ENCODE measurements around the gene ADIG.

ADIG gene

GRCh38 chr20:38543014-38543906 lies 37.7 kb upstream of the ADIG start:
- DNase-seq (ENCODE audit: low read depth): no peak
- TF ChIP-seq, protein P1, sequence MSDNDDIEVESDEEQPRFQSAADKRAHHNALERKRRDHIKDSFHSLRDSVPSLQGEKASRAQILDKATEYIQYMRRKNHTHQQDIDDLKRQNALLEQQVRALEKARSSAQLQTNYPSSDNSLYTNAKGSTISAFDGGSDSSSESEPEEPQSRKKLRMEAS (IDR thresholded peaks at IDR 0.05; ENCODE audit: low read depth, low read length): no peak
- TF ChIP-seq MYC (IDR thresholded peaks at IDR 0.05; ENCODE audit: low read depth, low read length): no peak
- no peak for TF ChIP-seq POLR2A (IDR thresholded peaks at IDR 0.05; ENCODE audit: extremely low read depth, insufficient read length)
- no peak for TF ChIP-seq CTCF (IDR thresholded peaks at IDR 0.05; ENCODE audit: low read depth, low read length)

DNA sequence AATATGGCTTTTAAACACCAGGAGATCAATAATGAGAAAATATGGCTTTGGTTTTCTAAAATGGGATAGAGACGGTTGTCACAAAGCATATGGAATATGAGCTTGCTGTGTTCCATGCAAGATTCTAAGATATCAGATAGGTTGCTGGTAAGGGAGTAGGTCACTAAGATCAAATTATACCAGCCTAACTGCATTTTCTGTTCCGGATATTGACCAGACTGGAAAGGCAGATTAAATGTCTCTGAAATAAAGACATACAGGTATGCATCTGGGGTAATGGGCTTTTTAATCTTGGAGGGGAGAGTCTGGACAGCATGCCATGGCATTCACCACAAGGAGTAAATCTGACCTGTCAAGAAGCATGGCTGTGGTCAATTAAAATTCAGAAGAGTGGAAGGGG lies 35.2 kb upstream of the ADIG start:
- no peak overlapping the region for H3K4me3 ChIP-seq (ENCODE audit: low read depth, low read length)
- TF ChIP-seq MYC (IDR thresholded peaks at IDR 0.05; ENCODE audit: low read depth, low read length) (no peak), CTCF (IDR thresholded peaks at IDR 0.05; ENCODE audit: low read depth, low read length) (no peak), POLR2A (IDR thresholded peaks at IDR 0.05; ENCODE audit: extremely low read depth, insufficient read length) (no peak)
- TF ChIP-seq, protein P1 (IDR thresholded peaks at IDR 0.05; ENCODE audit: low read depth, low read length): no peak
- DNase-seq (ENCODE audit: low read depth): no peak

More at GRCh38 chr20:38543014-38543906, 37.7 kb upstream of the ADIG start:
- no peak overlapping the region for H3K4me3 ChIP-seq (ENCODE audit: low read depth, low read length)

DNA sequence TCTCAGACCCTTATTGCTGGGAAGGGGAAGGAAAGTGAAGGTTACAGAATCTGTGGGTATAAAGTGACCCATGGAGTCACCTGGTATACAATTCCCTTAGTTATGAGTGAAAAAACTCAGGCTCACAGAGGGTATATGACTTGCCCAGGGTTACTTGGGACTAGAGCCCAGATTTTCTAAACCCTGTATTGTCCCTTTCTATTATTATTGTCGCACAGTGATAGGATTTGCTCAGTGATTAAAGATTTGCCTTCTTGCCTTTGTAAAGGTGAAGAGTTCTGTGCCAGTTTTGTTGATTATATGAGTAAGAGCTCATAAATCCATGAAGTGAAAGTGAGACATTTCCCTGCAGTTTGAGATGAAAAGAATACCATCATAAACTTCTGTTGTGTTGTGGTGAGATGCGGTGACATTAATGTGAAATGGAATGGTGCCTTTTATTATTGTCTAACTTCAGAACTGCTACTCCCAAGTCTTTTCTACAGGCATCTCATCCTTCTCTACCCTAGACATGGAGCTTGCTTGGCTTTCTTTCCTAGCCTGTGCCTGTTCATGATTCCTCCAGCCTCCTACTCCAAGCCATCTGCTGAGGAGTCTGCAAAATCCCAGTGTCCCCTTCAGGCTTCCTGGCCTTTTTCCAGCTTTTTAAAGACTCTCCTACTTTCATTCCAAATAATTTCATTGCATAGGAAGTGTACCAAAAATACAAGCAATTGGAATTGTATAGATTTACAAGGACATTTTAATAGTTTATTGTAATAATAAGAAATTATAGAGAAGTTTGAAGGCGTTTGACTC lies 33.5 kb upstream of the ADIG start:
- TF ChIP-seq CTCF (IDR thresholded peaks at IDR 0.05; ENCODE audit: low read depth, low read length) (no peak), POLR2A (IDR thresholded peaks at IDR 0.05; ENCODE audit: extremely low read depth, insufficient read length) (no peak), MYC (IDR thresholded peaks at IDR 0.05; ENCODE audit: low read depth, low read length) (no peak)
- no peak overlapping the region for H3K4me3 ChIP-seq (ENCODE audit: low read depth, low read length)
- no peak for DNase-seq (ENCODE audit: low read depth)

- TF ChIP-seq CTCF (IDR thresholded peaks at IDR 0.05; ENCODE audit: low read depth, low read length): no peak
- TF ChIP-seq MYC (IDR thresholded peaks at IDR 0.05; ENCODE audit: low read depth, low read length): no peak
- no peak for TF ChIP-seq POLR2A (IDR thresholded peaks at IDR 0.05; ENCODE audit: extremely low read depth, insufficient read length)
- DNase-seq (ENCODE audit: low read depth): no peak
- H3K4me3 ChIP-seq (ENCODE audit: low read depth, low read length): no peak overlapping the region
Observed at GRCh38 chr20:38548356-38549083, 32.5 kb upstream of the ADIG start.

GRCh38 chr20:38550274-38550673 lies 30.7 kb upstream of the ADIG start:
- TF ChIP-seq, protein P1 (IDR thresholded peaks at IDR 0.05; ENCODE audit: low read depth, low read length): no peak
- TF ChIP-seq CTCF (IDR thresholded peaks at IDR 0.05; ENCODE audit: low read depth, low read length): peak; percentile 24
- DNase-seq (ENCODE audit: low read depth): peak; percentile 24
- no peak overlapping the region for H3K4me3 ChIP-seq (ENCODE audit: low read depth, low read length)

All from NB4 (cell line).